GM12864 (cell line): ENCODE data around the gene CKB.

ENCODE experiments used
- DNase-seq: peaks from one replicate; pipeline ENCODE4 v3.0.0-alpha.2; 2011; ENCODE audit warnings: low read depth
- H3K4me3 ChIP-seq: 2 replicates; pipeline ENCODE4 v1.5.1; 2011; ENCODE audit warnings: mild to moderate bottlenecking, low read depth, low read length, control low read depth
- TF ChIP-seq, protein P1 (sequence below): IDR thresholded peaks from 2 replicates; pipeline ENCODE4 v1.5.1; 2011; ENCODE audit warnings: low read depth, mild to moderate bottlenecking, moderate library complexity, low read length, control low read depth, inconsistent platforms; ENCODE audit errors: missing control alignments

Gene CKB

DNA sequence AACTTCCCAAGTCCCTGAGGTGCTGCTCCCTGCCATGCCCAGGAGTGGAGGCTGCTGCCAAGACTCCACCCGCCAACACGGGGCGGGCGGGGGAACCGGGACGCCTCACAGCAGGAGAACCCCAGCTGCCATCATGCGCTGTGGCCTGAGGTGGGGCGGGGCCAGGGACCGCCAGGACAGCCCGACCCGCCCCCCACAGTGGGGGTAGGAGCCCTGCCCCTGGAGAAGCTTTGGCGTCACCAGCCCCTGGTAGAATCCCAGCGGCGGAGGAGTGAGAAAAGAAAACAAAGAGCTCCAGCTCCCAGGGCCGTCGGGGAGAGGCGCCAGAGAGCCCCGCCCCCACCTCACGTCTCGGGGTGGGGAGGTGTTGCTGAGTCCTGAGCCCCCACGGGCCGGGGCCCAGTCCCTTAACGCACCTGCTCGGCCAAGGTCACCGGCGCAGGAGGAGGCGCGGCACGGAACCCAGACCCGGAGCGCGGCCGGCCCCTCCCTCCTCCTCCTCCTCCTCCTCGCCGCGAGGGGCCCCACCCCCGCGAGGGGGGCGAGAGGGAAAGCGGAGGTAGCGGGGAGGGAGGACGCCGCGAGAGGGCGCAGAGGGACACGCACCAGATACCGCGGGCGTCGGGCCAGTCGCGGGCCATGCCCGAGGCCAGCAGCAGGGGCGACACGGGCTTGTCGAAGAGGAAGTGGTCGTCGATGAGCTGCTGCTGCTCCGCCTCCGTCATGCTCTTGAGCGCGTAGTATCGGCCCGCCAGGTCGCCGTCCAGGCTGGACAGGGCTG is 1.8 kb downstream of the CKB start:
- no peak for DNase-seq
- peak overlapping the region; percentile 52 for H3K4me3 ChIP-seq
- TF ChIP-seq, protein P1, sequence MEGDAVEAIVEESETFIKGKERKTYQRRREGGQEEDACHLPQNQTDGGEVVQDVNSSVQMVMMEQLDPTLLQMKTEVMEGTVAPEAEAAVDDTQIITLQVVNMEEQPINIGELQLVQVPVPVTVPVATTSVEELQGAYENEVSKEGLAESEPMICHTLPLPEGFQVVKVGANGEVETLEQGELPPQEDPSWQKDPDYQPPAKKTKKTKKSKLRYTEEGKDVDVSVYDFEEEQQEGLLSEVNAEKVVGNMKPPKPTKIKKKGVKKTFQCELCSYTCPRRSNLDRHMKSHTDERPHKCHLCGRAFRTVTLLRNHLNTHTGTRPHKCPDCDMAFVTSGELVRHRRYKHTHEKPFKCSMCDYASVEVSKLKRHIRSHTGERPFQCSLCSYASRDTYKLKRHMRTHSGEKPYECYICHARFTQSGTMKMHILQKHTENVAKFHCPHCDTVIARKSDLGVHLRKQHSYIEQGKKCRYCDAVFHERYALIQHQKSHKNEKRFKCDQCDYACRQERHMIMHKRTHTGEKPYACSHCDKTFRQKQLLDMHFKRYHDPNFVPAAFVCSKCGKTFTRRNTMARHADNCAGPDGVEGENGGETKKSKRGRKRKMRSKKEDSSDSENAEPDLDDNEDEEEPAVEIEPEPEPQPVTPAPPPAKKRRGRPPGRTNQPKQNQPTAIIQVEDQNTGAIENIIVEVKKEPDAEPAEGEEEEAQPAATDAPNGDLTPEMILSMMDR: peak; percentile 43

DNA sequence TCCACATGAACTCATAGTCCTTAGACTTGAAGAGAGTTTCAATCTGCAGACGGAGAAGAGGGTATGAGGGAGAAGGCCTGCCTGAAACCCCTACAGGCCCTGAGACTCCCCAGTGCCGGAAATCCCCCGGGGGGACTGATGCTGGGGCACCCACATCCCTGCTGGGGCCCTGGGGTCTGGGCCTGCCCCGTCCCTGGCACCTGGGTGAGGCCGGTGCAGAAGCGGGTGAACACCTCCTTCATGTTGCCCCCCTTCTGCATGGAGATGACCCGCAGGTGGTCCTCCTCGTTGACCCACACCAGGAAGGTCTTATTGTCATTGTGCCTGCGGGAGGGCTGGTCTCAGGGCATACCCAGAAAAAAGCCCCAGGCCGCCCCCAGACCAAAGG is 2.4 kb downstream of the CKB start:
- no peak for DNase-seq
- TF ChIP-seq, protein P1: no peak
- no peak overlapping the region for H3K4me3 ChIP-seq

GRCh38 chr14:103519837-103520212 is 2.8 kb downstream of the CKB start:
- H3K4me3 ChIP-seq: no peak overlapping the region
- no peak for DNase-seq
- TF ChIP-seq, protein P1: no peak

GRCh38 chr14:103519043-103519836 is 3.4 kb downstream of the CKB start:
- TF ChIP-seq, protein P1: no peak
- DNase-seq: no peak
- no peak overlapping the region for H3K4me3 ChIP-seq

DNA sequence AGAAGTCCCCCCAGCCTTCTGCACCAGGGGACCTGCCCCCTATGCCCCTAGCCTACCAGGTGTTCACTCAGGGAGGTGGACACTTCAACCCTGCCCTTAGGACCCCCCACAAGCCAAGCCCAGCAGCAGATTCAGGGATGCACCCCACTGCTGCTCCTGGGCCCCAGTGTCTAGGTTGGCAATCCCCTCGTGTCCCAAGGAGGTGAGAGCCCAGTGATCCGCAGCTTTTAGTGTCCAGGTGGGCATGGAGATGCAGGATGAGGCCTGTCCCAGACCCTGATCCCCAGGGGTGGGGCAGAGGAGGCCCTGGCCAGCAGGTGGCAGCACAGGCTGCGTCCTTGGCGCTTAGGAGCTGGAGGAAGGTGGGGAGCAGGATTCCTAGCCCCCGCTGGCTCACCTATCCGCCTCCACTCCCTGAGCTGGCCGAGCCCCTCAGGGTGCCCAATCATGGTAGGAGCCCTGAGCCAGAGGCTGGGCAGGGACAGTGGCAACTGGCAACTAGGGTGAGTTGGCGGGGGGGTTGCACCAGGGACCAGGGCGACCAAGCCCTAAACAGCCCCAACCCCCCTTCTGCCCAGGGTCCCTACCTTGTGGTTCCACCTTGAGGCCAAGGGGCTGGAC is 4.1 kb downstream of the CKB start:
- TF ChIP-seq, protein P1: peak; percentile 93
- no peak overlapping the region for H3K4me3 ChIP-seq
- no peak for DNase-seq

- TF ChIP-seq, protein P1: no peak
- DNase-seq: no peak
Observed at GRCh38 chr14:103517721-103518421, 4.8 kb downstream of the CKB start.

More at GRCh38 chr14:103517721-103518421, 4.8 kb downstream of the CKB start:
- H3K4me3 ChIP-seq: no peak overlapping the region
